Endothelial cell of umbilical vein (primary cell): ENCODE measurements around the gene NPM3. TPM values are rescaled to one million over a fixed set of nuclear protein-coding genes. Genes with fewer than 3 reads are reported as not detected.

ENCODE experiments used
- BruUV-seq: library from RNA; stranded (reverse); fragments of 400-500 nt; replicated peaks from 2 replicates; lab custom pipeline; 2021; lab: Mats Ljungman, UMichigan
- CTCF ChIA-PET: fragments of 300-600, 350-600 bp; sonication (Branson Sonifier 250); formaldehyde crosslinking; loops from one replicate; lab custom pipeline; 2021; ENCODE audit warnings: antibody characterized with exemption, inconsistent platforms; lab: Charles Lee
- POLR2A ChIA-PET: fragments of 300-600, 350-600 bp; sonication (Branson Sonifier 250); formaldehyde crosslinking; loops from one replicate; lab custom pipeline; 2021; ENCODE audit warnings: antibody characterized with exemption, inconsistent platforms; lab: Charles Lee
- DNase-seq: peaks from one replicate; pipeline ENCODE4 v3.0.0-alpha.2; 2011; ENCODE audit warnings: low read depth, low spot score
- FAIRE-seq: peaks from 2 replicates; lab custom pipeline; 2011; peaks lifted over from hg19 to GRCh38; lab: Jason Lieb, UNC
- H2AFZ ChIP-seq: 2 replicates; pipeline ENCODE4 v1.6.0; 2012; ENCODE audit warnings: low read depth, low read length, control low read depth, inconsistent platforms
- H3K27ac ChIP-seq: 2 replicates; pipeline ENCODE4 v1.5.1; 2011; ENCODE audit warnings: low read depth, mild to moderate bottlenecking, control low read depth, low read length, moderate library complexity; ENCODE audit not compliant: insufficient read depth
- H3K27me3 ChIP-seq, 2 experiments: 2 replicates each; pipeline versions ENCODE4 v1.6.0 to v1.6.1; 2011; ENCODE audit warnings: low read length in 2 of 2, mixed read lengths in 1 of 2; ENCODE audit not compliant: control insufficient read depth in 2 of 2, insufficient read depth in 2 of 2
- H3K36me3 ChIP-seq, 2 experiments: 2 replicates in 1 of 2; 3 replicates in 1 of 2; pipeline ENCODE4 v1.5.1; 2011; ENCODE audit warnings: low read length in 2 of 2, mild to moderate bottlenecking in 1 of 2, moderate library complexity in 1 of 2; ENCODE audit not compliant: control insufficient read depth in 2 of 2, insufficient read depth in 2 of 2; ENCODE audit errors: extremely low read depth in 1 of 2
- H3K4me1 ChIP-seq: 3 replicates; pipeline ENCODE4 v1.5.1; 2011; ENCODE audit warnings: mild to moderate bottlenecking, low read length; ENCODE audit not compliant: control insufficient read depth, insufficient read depth; ENCODE audit errors: extremely low read depth
- H3K4me2 ChIP-seq: 2 replicates; pipeline ENCODE4 v1.6.1; 2011; ENCODE audit warnings: low read length, control low read depth, mixed read lengths; ENCODE audit not compliant: insufficient read depth
- H3K4me3 ChIP-seq, 3 experiments: fragments of 200-600 bp in 1 of 3; sonication (generic), shearing (Covaris generic) in 1 of 3; replicated peaks in 1 of 3; 2 replicates each; pipeline ENCODE4 v1.5.1; 2011 to 2016; ENCODE audit warnings: control low read depth in 3 of 3, low read length in 3 of 3, mild to moderate bottlenecking in 2 of 3, inconsistent platforms in 1 of 3, low read depth in 1 of 3, moderate library complexity in 1 of 3; ENCODE audit not compliant: insufficient read depth in 1 of 3
- H3K79me2 ChIP-seq: 2 replicates; pipeline ENCODE4 v1.6.0; 2012; ENCODE audit warnings: low read length, inconsistent platforms; ENCODE audit not compliant: control insufficient read depth, insufficient read depth
- H3K9ac ChIP-seq: replicated peaks from 2 replicates; pipeline ENCODE3; 2011; ENCODE audit warnings: low read length, control low read depth; ENCODE audit not compliant: insufficient read depth; ENCODE audit errors: extremely low read depth
- H3K9me1 ChIP-seq: replicated peaks from 3 replicates; pipeline ENCODE4 v1.6.0; 2011; ENCODE audit warnings: mild to moderate bottlenecking, low read length; ENCODE audit not compliant: control insufficient read depth, insufficient read depth; ENCODE audit errors: extremely low read depth
- H3K9me3 ChIP-seq: replicated peaks from 2 replicates; pipeline ENCODE4 v1.5.1; 2012; ENCODE audit warnings: low read length, inconsistent platforms; ENCODE audit not compliant: control insufficient read depth, insufficient read depth
- H4K20me1 ChIP-seq: replicated peaks from 2 replicates; pipeline ENCODE3; 2011; ENCODE audit warnings: mild to moderate bottlenecking, low read length; ENCODE audit not compliant: control insufficient read depth, insufficient read depth; ENCODE audit errors: extremely low read depth
- CTCF ChIP-seq, 2 donors: IDR thresholded peaks; 1 replicate in 1 of 2; 2 replicates in 1 of 2; pipeline ENCODE4 v1.5.1; 2011; ENCODE audit warnings: low read length in 2 of 2, mild to moderate bottlenecking in 2 of 2, moderate library complexity in 2 of 2, control low read depth in 1 of 2, inconsistent platforms in 1 of 2, low read depth in 1 of 2; ENCODE audit not compliant: insufficient read depth in 1 of 2; ENCODE audit errors: extremely low read depth in 1 of 2
- EZH2 ChIP-seq: IDR thresholded peaks from 2 replicates; pipeline ENCODE4 v1.6.1; 2012; ENCODE audit warnings: borderline replicate concordance, low read depth, mild to moderate bottlenecking, moderate library complexity, low read length, inconsistent platforms; ENCODE audit not compliant: severe bottlenecking
- FOS ChIP-seq: IDR thresholded peaks from 2 replicates; pipeline ENCODE4 v1.6.1; 2011; ENCODE audit warnings: mild to moderate bottlenecking, low read length, moderate library complexity, borderline replicate concordance; ENCODE audit not compliant: insufficient read depth
- GATA2 ChIP-seq: IDR thresholded peaks from 2 replicates; pipeline ENCODE4 v1.7.0; 2011; ENCODE audit warnings: low read depth, mild to moderate bottlenecking, moderate library complexity, mixed read lengths, low read length; ENCODE audit not compliant: insufficient read length, insufficient read depth
- JUN ChIP-seq: IDR thresholded peaks from 2 replicates; pipeline ENCODE4 v1.6.1; 2011; ENCODE audit warnings: borderline replicate concordance, low read depth; ENCODE audit not compliant: insufficient read length, insufficient read depth
- MAX ChIP-seq: IDR thresholded peaks from 2 replicates; pipeline ENCODE4 v1.6.1; 2011; ENCODE audit not compliant: insufficient read depth, insufficient read length
- MYC ChIP-seq: IDR thresholded peaks from one replicate; pipeline ENCODE4 v1.6.1; 2011; ENCODE audit warnings: mild to moderate bottlenecking, low read depth, low read length
- POLR2A ChIP-seq: IDR thresholded peaks from 2 replicates; pipeline ENCODE4 v1.6.1; 2012; ENCODE audit warnings: low read depth, mild to moderate bottlenecking, control low read depth, low read length
- POLR2AphosphoS5 ChIP-seq: IDR thresholded peaks from 2 replicates; pipeline ENCODE4 v1.6.1; 2012; ENCODE audit warnings: low read depth, mild to moderate bottlenecking, control low read depth, low read length, moderate library complexity; ENCODE audit not compliant: insufficient read depth
- dilution Hi-C: fragments of 300-500 bp; cut with MboI; formaldehyde crosslinking; loops from one replicate; pipeline ENCODE4 v1.15.0; 2019; ENCODE audit warnings: low sequenced_read_pairs; ENCODE audit not compliant: extremely low pct_ligation_motif_present
- intact Hi-C: fragments of 100-400 bp; cut with micrococcal nuclease; formaldehyde crosslinking; loops from one replicate; pipeline ENCODE4 v1.10.0; 2022
- polyA plus RNA-seq, 4 experiments: library from polyadenylated mRNA; depleted of rRNA in 3 of 4; stranded (reverse) in 3 of 4; unstranded in 1 of 4; fragments of >200 nt; gene quantifications; 2 replicates each; pipeline versions ENCODE4 v1.2.1 to v1.2.3, GENCODE V29; 2011 to 2012; ENCODE audit warnings: missing spikeins in 1 of 4
- total RNA-seq: library from RNA; stranded (reverse); gene quantifications from 2 replicates; pipeline ENCODE4 v1.2.3, GENCODE V29; 2021

NPM3 gene
- total and polyA plus RNA-seq, 2 donors (not counting 3 experiments of a cell fraction or from before 2014, with no cell fraction given): 55.4 to 71.3 TPM

GRCh38 chr10:101816913-101817336 is 33.7 kb upstream of the NPM3 start:
- TF ChIP-seq CTCF (IDR thresholded peaks at IDR 0.05; ENCODE audit: extremely low read depth in 1 of 2, insufficient read depth in 1 of 2, low read depth in 1 of 2, low read length in 2 of 2): no peak
- no peak for TF ChIP-seq MAX
- no peak for TF ChIP-seq GATA2
- TF ChIP-seq POLR2A: no peak
- TF ChIP-seq MYC: no peak
- TF ChIP-seq EZH2: no peak
- no peak for TF ChIP-seq JUN
- TF ChIP-seq FOS: no peak
- TF ChIP-seq POLR2AphosphoS5: no peak
- BruUV-seq: TSS peak; percentile 31
- Histone ChIP-seq H2AFZ (no peak overlapping the region), H3K36me3 (peaks cover 3 to 5% of the 10 kb centered on the region in 2 experiments), H3K9me3 (no peaks in the 10 kb centered on the region), H3K27ac (peak overlapping the region; percentile 83), H3K79me2 (peaks cover 63% of the 10 kb centered on the region), H3K9me1 (no peaks in the 10 kb centered on the region), H3K4me1 (peaks cover 19% of the 10 kb centered on the region), H3K9ac (peak overlapping the region; percentile 91), H3K4me3 (peak overlapping the region; percentile 82 to 99 (median 90)), H3K27me3 (no peaks in the 10 kb centered on the region), H4K20me1 (peaks cover 29% of the 10 kb centered on the region), H3K4me2 (peak overlapping the region; percentile 90)
- POLR2A ChIA-PET: interaction anchor here (0.7 kb wide), 1 partner anchor 63 kb away, joined by 5 read pairs; no protein-coding TSS in a partner anchor
- no peak for FAIRE-seq
- dilution Hi-C loops: no loop called here
- no peak for DNase-seq
- intact Hi-C loops: loop anchor here (5.0 kb wide), 1 partner anchor 35 kb away; the partner anchor contains the start of gene NPM3
- CTCF ChIA-PET: interaction anchor here (0.7 to 5.4 kb wide), 3 partner anchors 19 to 36 kb away, joined by 3 to 39 read pairs (median 5); no protein-coding TSS in a partner anchor
